Right kidney (tissue), 1 donor: ENCODE results near the gene GPC6.
"Not testable (repeated sequence)": the region's sequence is repeated elsewhere in the genome, so short reads cannot be mapped to it uniquely, and the experiment has no call there.

Experiments used
- DNase-seq: peaks from one replicate; pipeline ENCODE4 v3.0.0-alpha.2; 2016

Gene GPC6

GRCh38 chr13:94330552-94331071 lies 1104.0 kb downstream of the GPC6 start:
- DNase-seq = no peak

GRCh38 chr13:94331281-94331680 lies 1104.7 kb downstream of the GPC6 start:
- no peak for DNase-seq

- no peak for DNase-seq
These were observed 1105.9 kb downstream of the GPC6 start for GRCh38 chr13:94332359-94333096.

GRCh38 chr13:94333131-94333820 lies 1106.7 kb downstream of the GPC6 start:
- no peak for DNase-seq

- no peak for DNase-seq
These were observed 1109.3 kb downstream of the GPC6 start for GRCh38 chr13:94335761-94336526.

- DNase-seq = no peak
These were observed 1112.6 kb downstream of the GPC6 start for GRCh38 chr13:94339116-94339687.

- no peak for DNase-seq
These were observed 1116.0 kb downstream of the GPC6 start for GRCh38 chr13:94342436-94343242.

GRCh38 chr13:94343243-94343585 lies 1116.6 kb downstream of the GPC6 start:
- no peak for DNase-seq

DNA sequence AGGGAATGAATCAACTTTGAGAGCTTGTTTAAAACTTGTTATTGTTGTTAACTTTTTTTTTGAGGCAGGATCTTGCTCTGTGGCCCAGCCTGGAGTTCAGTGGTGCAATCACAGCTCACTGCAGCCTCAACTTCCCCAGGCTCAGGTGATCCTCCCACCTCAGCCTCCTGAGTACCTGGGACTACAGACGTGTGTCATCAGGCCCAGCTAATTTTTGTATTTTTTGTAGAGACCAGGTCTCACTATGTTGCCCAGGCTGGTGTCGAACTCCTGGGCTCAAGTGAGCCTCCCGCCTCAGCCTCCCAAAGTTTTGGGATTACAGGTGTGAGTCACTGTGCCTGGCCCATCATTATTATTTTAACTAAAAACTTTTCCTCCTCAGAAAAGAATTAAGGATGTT lies 1117.1 kb downstream of the GPC6 start:
- not testable (repeated sequence) for DNase-seq

DNA sequence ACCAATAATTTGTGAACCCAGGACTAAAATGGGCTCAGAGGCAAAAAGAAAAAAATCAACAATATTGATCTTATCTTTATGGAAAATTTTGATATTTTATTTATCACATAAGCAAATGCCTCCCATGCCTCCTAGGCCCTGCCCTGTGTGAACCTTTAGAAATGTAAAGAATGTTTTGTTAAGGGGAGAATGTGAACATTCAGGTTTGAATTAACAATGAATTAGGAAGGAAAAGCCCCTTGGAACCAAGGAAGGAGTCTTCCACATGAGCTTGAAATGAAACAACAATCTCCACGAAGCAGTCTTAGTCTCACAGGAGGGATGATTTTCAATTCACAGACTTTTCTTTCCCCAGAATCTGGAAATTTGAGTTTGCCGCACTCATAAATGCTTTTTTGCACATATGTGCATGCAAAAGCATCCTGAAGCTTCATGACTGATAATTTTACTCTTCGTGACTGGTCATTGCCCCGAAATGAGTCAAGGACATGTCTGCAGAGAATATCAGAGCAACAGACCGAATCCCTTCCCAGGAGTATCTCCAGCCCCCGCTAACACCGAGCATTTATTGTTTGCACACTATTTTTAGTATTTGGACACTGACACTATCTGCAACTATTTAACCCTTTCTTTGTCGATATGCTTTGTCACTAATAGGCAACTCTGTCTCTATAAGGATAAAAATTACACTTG lies 1117.7 kb downstream of the GPC6 start:
- no peak for DNase-seq

GRCh38 chr13:94345374-94346195 lies 1119.0 kb downstream of the GPC6 start:
- DNase-seq = no peak

- no peak for DNase-seq
These were observed 1119.8 kb downstream of the GPC6 start for GRCh38 chr13:94346261-94347019.

- no peak for DNase-seq
These were observed 1124.8 kb downstream of the GPC6 start for GRCh38 chr13:94351292-94351990.

DNA sequence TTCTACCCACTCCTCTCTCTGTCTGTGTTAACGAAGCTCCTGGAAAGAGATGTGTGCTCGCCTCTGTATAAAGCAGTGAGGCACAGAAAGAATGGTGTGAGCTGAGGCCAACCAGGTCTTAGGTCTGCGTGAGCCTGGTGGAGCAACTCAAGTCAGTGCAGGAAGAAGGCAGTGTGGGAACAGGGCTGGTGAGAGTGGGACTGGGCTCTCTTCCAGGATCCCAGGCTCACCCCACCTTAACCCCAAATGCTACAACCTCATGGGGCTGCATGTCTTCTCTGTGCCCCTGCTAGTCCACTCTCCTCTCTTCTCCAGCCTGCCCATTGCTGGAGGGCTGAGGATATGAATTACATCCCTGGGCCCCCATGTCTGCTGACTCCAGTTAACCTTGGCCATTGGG lies 1125.5 kb downstream of the GPC6 start:
- DNase-seq = no peak

- DNase-seq = no peak
These were observed 1126.6 kb downstream of the GPC6 start for GRCh38 chr13:94353167-94353710.

GRCh38 chr13:94359875-94360274 lies 1133.3 kb downstream of the GPC6 start:
- DNase-seq = no peak

GRCh38 chr13:94362411-94362909 lies 1135.9 kb downstream of the GPC6 start:
- DNase-seq = peak; percentile 44

DNA sequence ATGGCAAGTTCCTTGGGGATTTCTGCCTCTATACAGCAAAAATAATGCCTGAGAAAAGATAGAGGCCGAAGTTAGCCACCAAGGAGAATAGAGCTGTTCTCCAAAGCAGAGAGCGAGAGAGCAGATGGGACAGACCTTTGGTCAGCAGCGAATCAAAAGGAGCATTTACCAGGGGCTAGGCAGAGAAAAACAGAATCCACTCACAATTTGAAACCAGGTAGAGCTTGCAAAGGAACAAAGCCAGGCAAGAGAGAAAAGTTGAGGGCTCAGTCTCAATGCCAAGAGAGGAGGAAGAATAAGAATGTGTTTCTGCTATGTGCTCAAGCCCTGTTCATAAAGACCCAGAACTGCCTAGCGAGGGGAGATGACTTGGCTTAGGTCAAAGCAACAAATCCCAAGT lies 1140.1 kb downstream of the GPC6 start:
- no peak for DNase-seq
